Right lobe of liver (tissue), 4 donors: Measurements from ENCODE around the gene UROS.

ENCODE experiments used
- POLR2A ChIP-seq: fragments of 450-650 bp; IDR thresholded peaks from one replicate; pipeline ENCODE4 v1.6.1; 2017; ENCODE audit warnings: antibody characterized with exemption, mild to moderate bottlenecking
- TF ChIP-seq, protein P1 (sequence below), 4 donors: fragments of 200-600 bp in 3 of 4; fragments of 450-650 bp in 1 of 4; IDR thresholded peaks; one replicate each; pipeline versions ENCODE4 v1.5.1 to v1.8.0; 2016 to 2022; ENCODE audit warnings: antibody characterized with exemption in 4 of 4, mild to moderate bottlenecking in 2 of 4
- donor health status: DM: no; HTN: no; CAD: no.
- donor health status: DM: no; HTN: no; CAD: no.
- donor health status: DM: no; HTN: yes; CAD: no.

GRCh38 chr10:125815764-125816163 lies 7.3 kb downstream of the UROS start:
- TF ChIP-seq, protein P1, sequence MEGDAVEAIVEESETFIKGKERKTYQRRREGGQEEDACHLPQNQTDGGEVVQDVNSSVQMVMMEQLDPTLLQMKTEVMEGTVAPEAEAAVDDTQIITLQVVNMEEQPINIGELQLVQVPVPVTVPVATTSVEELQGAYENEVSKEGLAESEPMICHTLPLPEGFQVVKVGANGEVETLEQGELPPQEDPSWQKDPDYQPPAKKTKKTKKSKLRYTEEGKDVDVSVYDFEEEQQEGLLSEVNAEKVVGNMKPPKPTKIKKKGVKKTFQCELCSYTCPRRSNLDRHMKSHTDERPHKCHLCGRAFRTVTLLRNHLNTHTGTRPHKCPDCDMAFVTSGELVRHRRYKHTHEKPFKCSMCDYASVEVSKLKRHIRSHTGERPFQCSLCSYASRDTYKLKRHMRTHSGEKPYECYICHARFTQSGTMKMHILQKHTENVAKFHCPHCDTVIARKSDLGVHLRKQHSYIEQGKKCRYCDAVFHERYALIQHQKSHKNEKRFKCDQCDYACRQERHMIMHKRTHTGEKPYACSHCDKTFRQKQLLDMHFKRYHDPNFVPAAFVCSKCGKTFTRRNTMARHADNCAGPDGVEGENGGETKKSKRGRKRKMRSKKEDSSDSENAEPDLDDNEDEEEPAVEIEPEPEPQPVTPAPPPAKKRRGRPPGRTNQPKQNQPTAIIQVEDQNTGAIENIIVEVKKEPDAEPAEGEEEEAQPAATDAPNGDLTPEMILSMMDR (IDR thresholded peaks at IDR 0.05): no peak
- no peak for TF ChIP-seq POLR2A
